Epithelial cell of proximal tubule (primary cell): ENCODE data around the gene BACE2. TPM values are rescaled to one million over a fixed set of nuclear protein-coding genes. Genes with fewer than 3 reads are reported as not detected.

ENCODE experiments used
- DNase-seq: peaks from one replicate; pipeline ENCODE4 v3.0.0-alpha.2; 2011; ENCODE audit warnings: low read depth
- H3K4me3 ChIP-seq: 2 replicates; pipeline ENCODE4 v1.5.1; 2011; ENCODE audit warnings: low read depth, mild to moderate bottlenecking, low read length
- CTCF ChIP-seq: conservative IDR thresholded peaks from 2 replicates; pipeline ENCODE4 v1.5.1; 2012; ENCODE audit warnings: low read depth, mild to moderate bottlenecking, low read length
- total RNA-seq: library from RNA; depleted of rRNA; stranded (reverse); fragments of >200 nt; gene quantifications from 2 replicates; pipeline ENCODE4 v1.2.3, GENCODE V29; 2015

Gene BACE2
- total RNA-seq, 1 donor from 2014 or later: 60.9 TPM

DNA sequence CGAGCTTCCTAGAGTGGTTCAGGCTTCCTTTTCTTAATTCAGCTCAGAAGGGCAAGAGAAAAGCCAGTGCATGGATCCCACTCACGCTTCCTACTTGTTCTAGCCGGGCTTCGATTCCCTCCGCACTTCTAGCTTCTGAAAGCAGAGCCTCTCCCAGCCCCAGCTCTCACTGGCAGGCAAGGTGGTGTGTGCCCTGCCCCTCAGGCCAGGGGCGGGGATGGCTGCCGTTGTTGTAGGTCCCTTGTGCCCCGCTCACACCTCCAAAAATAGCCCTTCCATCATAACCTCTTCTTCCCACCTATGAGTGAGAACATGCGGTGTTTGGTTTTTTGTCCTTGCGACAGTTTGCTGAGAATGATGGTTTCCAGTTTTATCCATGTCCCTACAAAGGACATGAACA, 31.6 kb downstream of the BACE2 start:
- TF ChIP-seq CTCF: no peak
- no peak overlapping the region for H3K4me3 ChIP-seq
- no peak for DNase-seq

GRCh38 chr21:41201385-41201784, 33.4 kb downstream of the BACE2 start:
- no peak for TF ChIP-seq CTCF
- no peak for DNase-seq
- H3K4me3 ChIP-seq: no peak overlapping the region

DNA sequence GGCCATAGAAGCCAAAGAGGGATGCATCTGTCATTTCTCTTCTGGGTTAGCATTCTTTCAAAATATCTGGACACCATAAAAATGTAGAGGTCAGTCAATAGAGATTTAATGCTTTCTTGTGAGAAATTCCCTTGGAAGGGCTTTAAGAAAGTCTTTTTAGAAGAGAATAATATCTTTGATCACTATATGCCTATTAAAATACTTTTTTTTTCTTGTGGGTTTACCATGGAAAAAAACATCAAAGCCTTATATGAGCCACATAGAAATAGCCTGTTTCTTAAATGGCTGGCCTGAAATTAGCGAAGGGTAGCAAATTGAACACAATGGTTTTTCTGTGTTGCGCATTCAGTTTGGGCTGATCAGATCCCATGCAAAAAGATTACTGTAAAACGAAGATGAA, 36.8 kb downstream of the BACE2 start:
- no peak for TF ChIP-seq CTCF

DNA sequence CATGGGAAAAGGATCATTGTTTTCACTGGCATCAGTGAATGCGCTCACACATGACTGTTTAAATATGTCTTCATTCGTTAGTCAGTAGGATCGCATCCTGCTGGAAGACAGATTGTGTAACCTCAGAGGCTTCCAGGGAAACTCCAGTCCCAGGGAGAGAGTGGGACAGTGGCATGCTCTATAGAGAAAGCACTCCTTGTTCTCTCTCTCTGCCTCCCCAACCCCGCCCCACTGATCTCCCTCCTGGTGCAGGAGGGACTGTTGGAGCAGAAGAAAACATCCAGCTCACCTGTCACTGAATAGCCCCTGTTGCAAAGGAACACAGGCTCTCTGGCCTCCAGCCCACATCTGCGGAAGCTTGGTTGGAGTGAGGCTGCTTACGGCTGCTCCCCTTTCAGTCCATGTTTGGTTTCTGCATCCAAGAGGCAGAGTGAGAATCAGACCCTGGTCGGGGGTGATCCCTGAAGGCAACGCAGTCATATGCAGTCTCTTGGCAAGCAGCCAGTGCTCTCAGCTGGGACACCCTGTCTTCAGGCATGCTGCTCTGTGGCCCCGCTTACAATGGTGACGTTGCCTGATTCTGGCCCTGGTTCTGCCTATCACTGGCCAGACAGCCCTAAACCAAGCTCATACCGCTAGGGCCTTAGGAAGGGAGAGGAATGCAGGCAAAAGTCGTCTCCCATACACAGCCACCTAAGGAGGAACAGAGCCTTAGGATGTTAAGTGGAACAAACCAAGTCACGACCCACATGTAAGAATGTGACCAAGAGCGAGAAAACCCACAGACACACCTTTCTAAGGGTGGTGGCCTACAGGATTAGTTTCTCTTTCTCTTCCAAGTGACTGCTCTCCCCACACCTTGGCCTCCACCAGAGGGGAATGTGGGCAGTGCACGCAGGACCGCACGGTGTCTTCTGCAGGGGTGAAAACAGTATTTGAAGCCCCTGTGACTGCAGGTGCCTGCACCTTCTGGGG, 39.7 kb downstream of the BACE2 start:
- peak; percentile 88 for DNase-seq
- no peak for TF ChIP-seq CTCF
- H3K4me3 ChIP-seq: peak overlapping the region; percentile 21

More for the DNA sequence above, 36.8 kb downstream of the BACE2 start:
- H3K4me3 ChIP-seq: no peak overlapping the region
- DNase-seq: no peak

DNA sequence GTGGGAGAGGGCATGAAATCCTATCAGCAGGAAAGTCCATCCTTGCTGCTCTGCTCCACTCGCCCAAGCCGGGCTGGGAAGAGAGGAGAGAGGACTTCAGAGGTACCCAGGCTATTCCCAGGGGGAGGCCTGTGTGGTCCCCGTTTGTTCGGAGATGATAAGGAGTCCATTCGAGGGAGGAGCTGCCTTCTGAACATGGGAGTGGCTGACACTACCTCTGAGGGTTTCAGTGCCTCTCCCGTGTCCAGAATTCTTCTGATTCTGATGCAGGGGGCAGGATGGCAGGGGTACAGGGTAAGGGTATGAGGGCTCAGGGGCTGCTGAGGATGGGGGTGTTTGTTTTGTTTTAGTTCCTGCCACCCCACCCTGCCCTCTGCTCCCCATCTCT, 40.4 kb downstream of the BACE2 start:
- H3K4me3 ChIP-seq: no peak overlapping the region
- no peak for TF ChIP-seq CTCF
- no peak for DNase-seq

GRCh38 chr21:41209016-41209619, 41.2 kb downstream of the BACE2 start:
- no peak for TF ChIP-seq CTCF
- no peak for DNase-seq
- no peak overlapping the region for H3K4me3 ChIP-seq
